Panc1 (cell line): ENCODE results near the gene CDK8. TPM values are rescaled to one million over a fixed set of nuclear protein-coding genes. Genes with fewer than 3 reads are reported as not detected.

Experiments used
- ATAC-seq: fragments of 200-7000 bp; cut with Tn5 transposase; 2 replicates; pipeline ENCODE4 v1.9.1; 2020; ENCODE audit warnings: mild to moderate bottlenecking, moderate library complexity
- BruUV-seq: library from RNA; stranded (reverse); fragments of 400-500 nt; replicated peaks from 2 replicates; lab custom pipeline; 2021; lab: Mats Ljungman, UMichigan
- CTCF ChIA-PET: fragments of 300-600 bp; sonication (Branson Sonifier 250); formaldehyde crosslinking; loops from one replicate; lab custom pipeline; 2022; ENCODE audit warnings: antibody characterized with exemption; lab: Charles Lee
- POLR2A ChIA-PET: fragments of 300-600 bp; sonication (Branson Sonifier 250); formaldehyde crosslinking; loops from one replicate; lab custom pipeline; 2022; ENCODE audit warnings: antibody characterized with exemption; lab: Charles Lee
- DNase-seq: peaks from one replicate; pipeline ENCODE4 v3.0.0-alpha.2; 2010; ENCODE audit warnings: low read depth, low spot score
- H3K27ac ChIP-seq: 2 replicates; pipeline ENCODE4 v1.5.1; 2011; ENCODE audit warnings: mild to moderate bottlenecking, low read length, inconsistent platforms
- H3K27me3 ChIP-seq: fragments of 200-500 bp; sonication (Bioruptor generic); 2 replicates; pipeline ENCODE4 v1.6.0; 2014; ENCODE audit warnings: low read length, inconsistent platforms; ENCODE audit not compliant: control insufficient read depth, insufficient read depth
- H3K36me3 ChIP-seq: fragments of 200-500 bp; sonication (Bioruptor generic); 2 replicates; pipeline ENCODE4 v1.5.1; 2014; ENCODE audit warnings: inconsistent platforms, mild to moderate bottlenecking, low read length, moderate library complexity; ENCODE audit not compliant: control insufficient read depth, insufficient read depth
- H3K4me1 ChIP-seq: 2 replicates; pipeline ENCODE4 v1.5.1; 2011; ENCODE audit warnings: inconsistent platforms, mild to moderate bottlenecking, low read length, moderate library complexity; ENCODE audit not compliant: control insufficient read depth, insufficient read depth
- H3K4me3 ChIP-seq, 2 experiments: 2 replicates each; pipeline ENCODE4 v1.5.1; 2011 to 2012; ENCODE audit warnings: low read depth in 2 of 2, low read length in 2 of 2, mild to moderate bottlenecking in 2 of 2, inconsistent platforms in 1 of 2, moderate library complexity in 1 of 2
- H3K9me3 ChIP-seq: fragments of 200-500 bp; sonication (Bioruptor generic); 2 replicates; pipeline ENCODE4 v1.5.1; 2014; ENCODE audit warnings: low read depth, mild to moderate bottlenecking, inconsistent platforms, low read length, moderate library complexity; ENCODE audit not compliant: control insufficient read depth, insufficient read depth
- CTCF ChIP-seq: fragments of 450-650 bp; IDR thresholded peaks from 2 replicates; pipeline ENCODE4 v1.5.1; 2017; ENCODE audit warnings: mild to moderate bottlenecking
- POLR2AphosphoS5 ChIP-seq: IDR thresholded peaks from 2 replicates; pipeline ENCODE4 v1.6.1; 2012; ENCODE audit warnings: mild to moderate bottlenecking, low read depth, low read length, moderate library complexity
- REST ChIP-seq, 2 experiments: IDR thresholded peaks; 2 replicates each; pipeline ENCODE4 v1.6.1; 2011 to 2012; ENCODE audit warnings: low read depth in 2 of 2, control low read depth in 1 of 2, low read length in 1 of 2, mild to moderate bottlenecking in 1 of 2, moderate library complexity in 1 of 2; ENCODE audit not compliant: insufficient read depth in 1 of 2
- SIN3A ChIP-seq: IDR thresholded peaks from 2 replicates; pipeline ENCODE4 v1.6.1; 2012; ENCODE audit warnings: low read depth, mild to moderate bottlenecking, low read length, moderate library complexity, borderline replicate concordance; ENCODE audit not compliant: insufficient read depth
- TCF7L2 ChIP-seq: IDR thresholded peaks from 2 replicates; pipeline ENCODE4 v1.6.1; 2011; ENCODE audit warnings: mild to moderate bottlenecking, low read depth, low read length, inconsistent platforms
- in situ Hi-C: cut with HindIII; loops from 2 replicates; pipeline ENCODE4 v1.10.0; 2016; ENCODE audit warnings: low sequenced_read_pairs, low pct_unique_long_range_greater_than_20kb
- intact Hi-C: fragments of 100-400 bp; cut with micrococcal nuclease; formaldehyde crosslinking; loops from one replicate; pipeline ENCODE4 v1.10.0; 2022; ENCODE audit not compliant: unreplicated experiment
- total RNA-seq: library from RNA; stranded (reverse); gene quantifications from one replicate; pipeline ENCODE4 v1.2.1, GENCODE V29; 2021; ENCODE audit not compliant: unreplicated experiment

CDK8 gene
- total RNA-seq, 1 experiment from 2014 or later, result 14.9 TPM

GRCh38 chr13:26442541-26442940 is 188.6 kb downstream of the CDK8 start:
- no TSS peak for BruUV-seq
- ChIA-PET CTCF (no interaction called here), POLR2A (no interaction called here)
- intact Hi-C loops, result no loop called here
- Histone ChIP-seq H3K4me1 (no peaks in the 10 kb centered on the region), H3K36me3 (no peaks in the 10 kb centered on the region), H3K9me3 (no peaks in the 10 kb centered on the region), H3K27ac (no peak overlapping the region), H3K4me3 (no peak overlapping the region), H3K27me3 (no peaks in the 10 kb centered on the region)
- no peak for DNase-seq
- in situ Hi-C loops, result no loop called here
- no peak for ATAC-seq
- TF ChIP-seq CTCF (no peak), SIN3A (no peak), REST (IDR thresholded peaks at IDR 0.05; ENCODE audit: insufficient read depth in 1 of 2, low read depth in 2 of 2, low read length in 1 of 2) (no peak), POLR2AphosphoS5 (no peak), TCF7L2 (no peak)

- ATAC-seq (no peak), DNase-seq (no peak)
- in situ Hi-C loops, result no loop called here
- ChIA-PET POLR2A (no interaction called here), CTCF (no interaction called here)
- no peaks in the 10 kb centered on the region for H3K27me3 ChIP-seq
- H3K4me3 ChIP-seq, result no peak overlapping the region
- TF ChIP-seq SIN3A, result no peak
- TF ChIP-seq TCF7L2, result no peak
- TF ChIP-seq POLR2AphosphoS5, result no peak
- TF ChIP-seq REST (IDR thresholded peaks at IDR 0.05; ENCODE audit: insufficient read depth in 1 of 2, low read depth in 2 of 2, low read length in 1 of 2), result no peak
- no peak for TF ChIP-seq CTCF
- intact Hi-C loops, result no loop called here
- no peaks in the 10 kb centered on the region for H3K9me3 ChIP-seq
- no peak overlapping the region for H3K27ac ChIP-seq
- H3K4me1 ChIP-seq, result no peaks in the 10 kb centered on the region
- no TSS peak for BruUV-seq
- H3K36me3 ChIP-seq, result no peaks in the 10 kb centered on the region
Measured at GRCh38 chr13:26445092-26445491, 191.2 kb downstream of the CDK8 start.
